Stomach (tissue), 9 donors: ENCODE data around the gene ARL3. TPM values are rescaled to one million over a fixed set of nuclear protein-coding genes. Genes with fewer than 3 reads are reported as not detected.

Experiments
- DNase-seq, 2 donors: peaks; one replicate each; pipeline versions ENCODE4 v3.0.0 to v3.0.0-alpha.2; 2013 to 2019
- H3K27ac ChIP-seq, 5 donors: fragments of 200-600 bp in 4 of 5; sonication (generic) in 4 of 5; one replicate each; pipeline ENCODE4 v1.5.1; 2013 to 2019; ENCODE audit warnings: mild to moderate bottlenecking in 1 of 5, moderate library complexity in 1 of 5
- H3K27me3 ChIP-seq, 3 donors: fragments of 200-600 bp; sonication (generic); one replicate each; pipeline ENCODE4 v1.5.1; 2017 to 2019; ENCODE audit warnings: mixed run types in 1 of 3
- H3K36me3 ChIP-seq, 4 donors: fragments of 200-600 bp; sonication (generic); 1 replicate in 3 of 4; 2 replicates in 1 of 4; pipeline ENCODE4 v1.5.1; 2016 to 2019
- H3K4me1 ChIP-seq, 4 donors: fragments of 200-600 bp; sonication (generic); one replicate each; pipeline ENCODE4 v1.5.1; 2016 to 2019
- H3K4me3 ChIP-seq, 4 donors: fragments of 200-600 bp; sonication (generic) in 3 of 4; one replicate each; pipeline ENCODE4 v1.5.1; 2016 to 2019; ENCODE audit warnings: mild to moderate bottlenecking in 1 of 4
- H3K9me3 ChIP-seq, 4 donors: fragments of 200-600 bp; sonication (generic); one replicate each; pipeline ENCODE4 v1.5.1; 2016 to 2019
- EP300 ChIP-seq: sonication (generic); formaldehyde crosslinking; IDR thresholded peaks from one replicate; pipeline ENCODE4 v1.6.1; 2017; ENCODE audit warnings: antibody characterized with exemption
- POLR2A ChIP-seq, 4 donors: fragments of 450-650 bp; IDR thresholded peaks; one replicate each; pipeline ENCODE4 v1.6.1; 2016; ENCODE audit warnings: antibody characterized with exemption in 4 of 4, control low read depth in 2 of 4, mild to moderate bottlenecking in 1 of 4, moderate library complexity in 1 of 4
- POLR2AphosphoS5 ChIP-seq, 3 donors: sonication (generic); formaldehyde crosslinking; IDR thresholded peaks; one replicate each; pipeline ENCODE4 v1.6.1; 2016; ENCODE audit warnings: antibody characterized with exemption in 3 of 3
- WGBS, 5 donors: extraction: QIAGEN DNeasy Blood & Tissue Kit in 3 of 5; methylation state at CpG; one replicate each; pipeline versions ENCODE4 v1.1.5 to v1.1.7; 2013 to 2018; 5-methylcytosine and 5-hydroxymethylcytosine counted together
- intact Hi-C: fragments of 100-400 bp; cut with DNase I; formaldehyde crosslinking; loops from one replicate; pipeline ENCODE4 v1.15.1; 2023; ENCODE audit warnings: low total_unique reads
- polyA plus RNA-seq, 3 donors: library from polyadenylated mRNA; stranded (reverse); fragments of 200-250 nt; gene quantifications; one replicate each; pipeline ENCODE4 v1.2.3, GENCODE V29; 2013
- total RNA-seq, 5 donors: library from RNA; depleted of rRNA; stranded (reverse); fragments of >200 nt; gene quantifications; one replicate each; pipeline versions ENCODE4 v1.1.0 to v1.2.3, GENCODE V29; 2014 to 2016
- TF ChIP-seq, protein P1 (sequence below), 7 experiments: fragments of 450-650 bp in 4 of 7; fragments of 200-600 bp in 3 of 7; sonication (generic) in 3 of 7; IDR thresholded peaks; one replicate each; pipeline ENCODE4 v1.5.1; 2016 to 2019; ENCODE audit warnings: antibody characterized with exemption in 7 of 7, control low read depth in 2 of 7, mild to moderate bottlenecking in 1 of 7
- donor health status: healthy with polysubstance abuse.
- donor health status: Bipolar disorder and iron deficiency.
- donor health status: healthy.

The ARL3 gene
- total and polyA plus RNA-seq, 8 donors: 0.58 to 17.0 (median 6.8) TPM

DNA sequence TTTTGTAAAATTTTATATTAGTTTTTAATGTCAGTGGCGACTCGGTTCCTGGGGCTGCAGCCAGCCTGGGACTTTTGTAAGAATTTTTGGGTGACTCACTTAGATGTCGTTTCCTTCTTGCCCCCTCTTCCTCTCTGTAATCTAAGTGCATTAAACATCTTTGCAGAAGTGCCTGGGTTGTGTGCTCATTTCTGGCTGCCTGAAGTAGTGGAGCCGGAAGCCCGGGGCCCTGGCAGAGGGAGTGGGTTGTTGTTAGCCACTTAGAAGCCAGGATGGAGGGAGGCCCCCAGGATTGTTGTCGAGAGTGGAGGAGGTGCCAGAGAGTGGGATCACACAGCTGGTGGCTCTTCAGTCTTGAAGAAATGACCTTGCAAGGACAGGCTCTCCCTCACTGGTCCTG is 80.9 kb downstream of the ARL3 start:
- peaks cover 28 to 62% (median 45%) of the 10 kb centered on the region in 4 donors for H3K4me1 ChIP-seq

DNA sequence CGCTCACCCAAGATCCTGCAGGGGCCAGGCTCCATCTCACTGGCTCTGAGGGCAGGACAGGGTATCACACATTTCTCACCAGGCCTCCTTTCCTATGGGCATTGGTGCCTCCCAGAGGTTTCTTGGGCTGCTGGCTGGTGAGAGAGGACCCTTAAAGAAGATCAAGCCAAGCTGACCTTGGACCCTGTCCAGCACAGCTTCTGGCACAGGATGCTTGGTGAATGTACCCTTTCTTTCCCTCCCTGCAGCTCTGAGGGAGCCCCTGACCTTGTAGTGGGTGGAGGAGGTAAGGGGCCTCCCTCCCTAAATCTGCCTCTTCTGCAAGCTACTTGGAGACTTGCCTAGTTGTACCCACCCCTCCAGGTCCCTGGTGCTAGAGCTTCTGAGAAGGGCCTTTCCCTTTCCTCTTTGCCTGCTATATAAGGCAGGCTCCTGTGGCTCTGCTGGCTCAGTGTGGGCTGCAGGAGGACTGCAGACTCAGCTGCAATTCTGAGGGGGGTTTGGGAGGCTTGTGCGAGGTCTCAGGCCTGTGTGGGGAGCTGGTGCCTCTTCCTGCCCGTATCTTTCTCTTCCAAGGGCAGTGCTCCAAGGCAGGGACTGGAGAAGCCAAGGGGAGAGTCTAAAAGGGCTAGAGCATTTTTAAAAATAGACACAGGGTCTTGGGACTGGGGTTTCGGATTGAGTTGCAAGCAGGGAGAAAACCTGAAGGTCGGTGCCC is 81.6 kb downstream of the ARL3 start:
- DNase-seq: peak in 1 of 2 donors; percentile 85
- Histone ChIP-seq H3K27ac (peak overlapping the region; percentile 5 to 77 (median 73)), H3K4me1 (peaks cover 32 to 69% (median 53%) of the 10 kb centered on the region in 4 donors), H3K27me3 (no peaks in the 10 kb centered on the region), H3K4me3 (no peak overlapping the region), H3K9me3 (no peaks in the 10 kb centered on the region), H3K36me3 (peaks cover 6 to 29% (median 14%) of the 10 kb centered on the region in 4 donors)
- TF ChIP-seq, protein P1, sequence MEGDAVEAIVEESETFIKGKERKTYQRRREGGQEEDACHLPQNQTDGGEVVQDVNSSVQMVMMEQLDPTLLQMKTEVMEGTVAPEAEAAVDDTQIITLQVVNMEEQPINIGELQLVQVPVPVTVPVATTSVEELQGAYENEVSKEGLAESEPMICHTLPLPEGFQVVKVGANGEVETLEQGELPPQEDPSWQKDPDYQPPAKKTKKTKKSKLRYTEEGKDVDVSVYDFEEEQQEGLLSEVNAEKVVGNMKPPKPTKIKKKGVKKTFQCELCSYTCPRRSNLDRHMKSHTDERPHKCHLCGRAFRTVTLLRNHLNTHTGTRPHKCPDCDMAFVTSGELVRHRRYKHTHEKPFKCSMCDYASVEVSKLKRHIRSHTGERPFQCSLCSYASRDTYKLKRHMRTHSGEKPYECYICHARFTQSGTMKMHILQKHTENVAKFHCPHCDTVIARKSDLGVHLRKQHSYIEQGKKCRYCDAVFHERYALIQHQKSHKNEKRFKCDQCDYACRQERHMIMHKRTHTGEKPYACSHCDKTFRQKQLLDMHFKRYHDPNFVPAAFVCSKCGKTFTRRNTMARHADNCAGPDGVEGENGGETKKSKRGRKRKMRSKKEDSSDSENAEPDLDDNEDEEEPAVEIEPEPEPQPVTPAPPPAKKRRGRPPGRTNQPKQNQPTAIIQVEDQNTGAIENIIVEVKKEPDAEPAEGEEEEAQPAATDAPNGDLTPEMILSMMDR (IDR thresholded peaks at IDR 0.05): no peak
- no peak for TF ChIP-seq POLR2A (IDR thresholded peaks at IDR 0.05)
- no peak for TF ChIP-seq POLR2AphosphoS5 (IDR thresholded peaks at IDR 0.05)
- TF ChIP-seq EP300: no peak
- intact Hi-C loops: no loop called here
- 33 to 51% (median 46%) methylated on average over 4 to 5 of the region's 5 CpGs for WGBS, 5 donors

More for the DNA sequence above, 80.9 kb downstream of the ARL3 start:
- Histone ChIP-seq H3K27ac (peak overlapping the region; percentile 26 to 77 (median 73)), H3K36me3 (peaks cover 6 to 29% (median 14%) of the 10 kb centered on the region in 4 donors), H3K27me3 (no peaks in the 10 kb centered on the region), H3K9me3 (no peaks in the 10 kb centered on the region), H3K4me3 (no peak overlapping the region)
- DNase-seq: peak in 1 of 2 donors; percentile 67
- TF ChIP-seq, protein P1 (IDR thresholded peaks at IDR 0.05): no peak
- TF ChIP-seq EP300 (no peak), POLR2AphosphoS5 (IDR thresholded peaks at IDR 0.05) (no peak), POLR2A (IDR thresholded peaks at IDR 0.05) (no peak)
- intact Hi-C loops: no loop called here
- 26 to 55% (median 48%) methylated on average over 6 of the region's 6 CpGs for WGBS, 5 donors

DNA sequence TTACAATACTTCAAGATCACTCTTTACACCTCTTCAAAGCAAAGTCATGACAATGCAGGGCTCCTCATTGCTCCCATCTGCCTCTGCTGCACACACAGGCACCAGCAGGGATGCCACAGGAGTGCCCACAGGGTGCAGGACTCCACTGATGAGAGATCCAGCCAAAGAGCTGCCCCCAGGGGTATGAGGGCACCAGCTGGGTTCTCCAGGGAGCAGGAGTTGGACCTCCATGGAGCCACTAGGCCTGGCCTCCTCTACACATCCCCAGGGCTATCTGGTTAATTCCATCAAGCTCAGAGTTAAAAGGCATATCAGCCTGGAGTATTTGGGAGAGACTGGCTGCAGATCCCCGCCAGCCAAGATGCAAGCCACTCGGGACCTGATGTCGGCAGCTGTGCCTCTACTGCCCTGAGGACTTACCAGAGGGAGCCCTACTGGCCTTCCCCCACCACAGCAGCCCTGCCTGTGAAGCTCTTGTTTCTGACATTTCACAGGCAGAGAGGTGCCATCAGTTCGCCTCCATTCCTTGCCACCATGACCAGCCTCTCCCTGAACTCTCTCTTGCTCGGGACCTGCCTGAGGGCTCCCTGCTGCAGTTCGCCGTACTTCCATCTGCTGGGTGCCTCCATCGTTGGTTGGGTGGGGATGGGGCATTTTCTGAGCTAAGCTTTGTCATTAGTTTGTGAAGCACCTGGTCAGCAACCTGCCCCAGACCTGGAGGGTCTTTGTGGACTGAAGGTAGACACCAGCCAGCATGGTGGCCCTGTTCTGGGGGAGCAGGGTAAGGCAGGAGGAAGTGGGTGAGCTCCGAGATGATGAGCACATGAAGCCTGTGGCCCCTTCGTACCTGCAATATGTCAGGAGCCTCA is 82.4 kb downstream of the ARL3 start:
- TF ChIP-seq, protein P1 (IDR thresholded peaks at IDR 0.05): no peak
- TF ChIP-seq EP300: no peak
- no peaks in the 10 kb centered on the region for H3K27me3 ChIP-seq
- no peak for DNase-seq
- H3K27ac ChIP-seq: peak overlapping the region in 2 of 5 donors; percentile 73 to 77
- intact Hi-C loops: no loop called here
- H3K4me1 ChIP-seq: peaks cover 40 to 77% (median 60%) of the 10 kb centered on the region in 4 donors
- 90 to 94% (median 93%) methylated on average over 10 of the region's 10 CpGs for WGBS, 5 donors
- no peak overlapping the region for H3K4me3 ChIP-seq
- peaks cover 6 to 29% (median 14%) of the 10 kb centered on the region in 4 donors for H3K36me3 ChIP-seq
- no peaks in the 10 kb centered on the region for H3K9me3 ChIP-seq

DNA sequence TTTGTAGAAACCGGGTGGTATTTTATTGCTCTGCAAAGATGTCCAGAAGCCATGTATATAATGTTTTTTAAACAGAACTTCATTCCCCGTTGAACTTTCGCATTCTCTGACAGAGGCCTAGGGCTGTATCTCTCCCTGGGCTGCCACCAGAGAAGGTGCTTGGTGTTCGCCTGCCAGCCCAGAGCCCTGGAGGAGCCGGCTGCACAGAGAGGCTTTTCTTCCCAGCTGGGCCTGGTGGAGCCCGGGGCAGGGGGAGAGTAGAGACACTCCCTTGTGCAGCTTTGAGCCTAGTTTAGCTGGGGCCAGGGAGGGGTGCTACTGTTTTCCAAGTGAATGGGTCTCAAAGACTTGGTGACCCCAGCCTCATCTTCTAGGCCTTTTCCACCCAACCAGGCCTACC is 83.5 kb downstream of the ARL3 start:
- Histone ChIP-seq H3K27me3 (no peaks in the 10 kb centered on the region), H3K4me3 (no peak overlapping the region), H3K4me1 (peaks cover 48 to 88% (median 68%) of the 10 kb centered on the region in 4 donors), H3K27ac (peak overlapping the region in 1 of 5 donors; percentile 73), H3K36me3 (peaks cover 6 to 29% (median 14%) of the 10 kb centered on the region in 4 donors), H3K9me3 (no peaks in the 10 kb centered on the region)
- intact Hi-C loops: no loop called here
- no peak for TF ChIP-seq POLR2A (IDR thresholded peaks at IDR 0.05)
- 77 to 85% (median 79%) methylated on average over 4 to 6 of the region's 6 CpGs for WGBS, 5 donors
- no peak for DNase-seq
